Left ventricle myocardium inferior (tissue), 1 donor: ENCODE measurements around the gene IMP3. TPM values are rescaled to one million over a fixed set of nuclear protein-coding genes. Genes with fewer than 3 reads are reported as not detected.

ENCODE experiments used
- DNase-seq: peaks from one replicate; pipeline ENCODE4 v3.0.0-alpha.2; 2020
- H3K27ac ChIP-seq: fragments of 200-600 bp; replicated peaks from 2 replicates; pipeline ENCODE4 v1.8.0; 2021
- H3K27me3 ChIP-seq: fragments of 200-600 bp; 2 replicates; pipeline ENCODE4 v1.8.0; 2021; ENCODE audit warnings: low read depth
- H3K36me3 ChIP-seq: fragments of 200-600 bp; 2 replicates; pipeline ENCODE4 v1.8.0; 2021
- H3K4me1 ChIP-seq: fragments of 200-600 bp; 2 replicates; pipeline ENCODE4 v1.8.0; 2021
- H3K4me3 ChIP-seq: fragments of 200-600 bp; 2 replicates; pipeline ENCODE4 v1.8.0; 2021; ENCODE audit warnings: mild to moderate bottlenecking, moderate library complexity
- H3K9me3 ChIP-seq: fragments of 200-600 bp; replicated peaks from 2 replicates; pipeline ENCODE4 v1.8.0; 2021
- intact Hi-C: fragments of 100-400 bp; cut with micrococcal nuclease; formaldehyde crosslinking; loops from one replicate; pipeline ENCODE4 v1.11.0; 2022
- total RNA-seq: library from RNA; stranded (reverse); fragmentation: NEBNext Ultra II Directional; extraction: Animal tissue kit (Norgen Biotek cat#: 25700); gene quantifications from one replicate; pipeline ENCODE4 v1.2.1, GENCODE V29; 2021
- TF ChIP-seq, protein P1 (sequence below): fragments of 200-600 bp; IDR thresholded peaks from 2 replicates; pipeline ENCODE4 v1.8.0; 2021; ENCODE audit warnings: antibody characterized with exemption, mild to moderate bottlenecking, borderline replicate concordance
- donor health status: DM: no; HTN: yes; CAD: no; lungs with severe emphysema.

IMP3 gene
- total RNA-seq, 1 donor from 2014 or later = 49.1 TPM

DNA sequence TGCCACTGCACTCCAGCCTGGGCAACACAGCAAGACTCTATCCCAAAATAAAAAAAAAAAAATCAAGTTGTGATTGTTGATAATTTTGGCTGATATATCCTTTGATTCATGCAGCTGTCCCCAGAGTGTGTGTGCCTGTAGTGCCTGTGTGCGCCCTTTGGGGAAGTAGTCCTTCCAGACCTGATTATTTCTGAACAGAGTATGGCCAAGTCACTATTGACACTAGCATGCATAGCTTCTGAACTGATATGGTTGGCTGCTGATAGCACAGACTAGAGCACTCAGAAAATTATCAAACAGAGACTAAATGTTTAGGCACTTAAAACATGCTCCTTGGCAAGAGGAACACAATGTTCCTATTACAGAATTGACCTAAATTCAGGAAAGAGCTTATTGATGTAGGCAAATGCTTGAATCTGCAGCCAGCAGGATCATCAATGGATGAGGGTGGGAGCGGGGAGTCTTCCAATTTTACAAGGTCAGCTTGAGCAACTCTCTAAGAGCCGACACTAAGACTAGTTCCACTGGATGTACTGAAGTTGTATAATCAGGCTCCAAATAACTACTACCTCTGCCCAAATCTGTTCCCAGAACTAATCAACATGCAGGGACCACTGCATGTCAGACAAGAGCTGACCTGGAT is 43.2 kb downstream of the IMP3 start:
- no peak overlapping the region for H3K4me3 ChIP-seq
- no peak overlapping the region for H3K27ac ChIP-seq
- peaks cover 52% of the 10 kb centered on the region for H3K36me3 ChIP-seq
- intact Hi-C loops = no loop called here
- H3K9me3 ChIP-seq = no peaks in the 10 kb centered on the region
- peaks cover 22% of the 10 kb centered on the region for H3K4me1 ChIP-seq
- TF ChIP-seq, protein P1, sequence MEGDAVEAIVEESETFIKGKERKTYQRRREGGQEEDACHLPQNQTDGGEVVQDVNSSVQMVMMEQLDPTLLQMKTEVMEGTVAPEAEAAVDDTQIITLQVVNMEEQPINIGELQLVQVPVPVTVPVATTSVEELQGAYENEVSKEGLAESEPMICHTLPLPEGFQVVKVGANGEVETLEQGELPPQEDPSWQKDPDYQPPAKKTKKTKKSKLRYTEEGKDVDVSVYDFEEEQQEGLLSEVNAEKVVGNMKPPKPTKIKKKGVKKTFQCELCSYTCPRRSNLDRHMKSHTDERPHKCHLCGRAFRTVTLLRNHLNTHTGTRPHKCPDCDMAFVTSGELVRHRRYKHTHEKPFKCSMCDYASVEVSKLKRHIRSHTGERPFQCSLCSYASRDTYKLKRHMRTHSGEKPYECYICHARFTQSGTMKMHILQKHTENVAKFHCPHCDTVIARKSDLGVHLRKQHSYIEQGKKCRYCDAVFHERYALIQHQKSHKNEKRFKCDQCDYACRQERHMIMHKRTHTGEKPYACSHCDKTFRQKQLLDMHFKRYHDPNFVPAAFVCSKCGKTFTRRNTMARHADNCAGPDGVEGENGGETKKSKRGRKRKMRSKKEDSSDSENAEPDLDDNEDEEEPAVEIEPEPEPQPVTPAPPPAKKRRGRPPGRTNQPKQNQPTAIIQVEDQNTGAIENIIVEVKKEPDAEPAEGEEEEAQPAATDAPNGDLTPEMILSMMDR = no peak
- no peak for DNase-seq
- no peaks in the 10 kb centered on the region for H3K27me3 ChIP-seq

- Histone ChIP-seq H3K4me3 (no peak overlapping the region), H3K9me3 (no peaks in the 10 kb centered on the region), H3K27me3 (no peaks in the 10 kb centered on the region), H3K27ac (no peak overlapping the region), H3K4me1 (peaks cover 30% of the 10 kb centered on the region), H3K36me3 (peaks cover 27% of the 10 kb centered on the region)
- DNase-seq = no peak
- TF ChIP-seq, protein P1 = no peak
- intact Hi-C loops = no loop called here
These were observed 45.7 kb downstream of the IMP3 start for GRCh38 chr15:75594276-75594675.

- no peak overlapping the region for H3K27ac ChIP-seq
- no peaks in the 10 kb centered on the region for H3K27me3 ChIP-seq
- TF ChIP-seq, protein P1 = no peak
- no peaks in the 10 kb centered on the region for H3K9me3 ChIP-seq
- H3K36me3 ChIP-seq = peaks cover 8% of the 10 kb centered on the region
- intact Hi-C loops = no loop called here
- DNase-seq = no peak
- H3K4me3 ChIP-seq = no peak overlapping the region
- H3K4me1 ChIP-seq = peaks cover 14% of the 10 kb centered on the region
These were observed 48.2 kb downstream of the IMP3 start for GRCh38 chr15:75591655-75592364.

GRCh38 chr15:75590239-75590638 is 49.8 kb downstream of the IMP3 start:
- Histone ChIP-seq H3K9me3 (no peaks in the 10 kb centered on the region), H3K4me3 (no peak overlapping the region), H3K36me3 (peaks cover 3% of the 10 kb centered on the region), H3K27me3 (no peaks in the 10 kb centered on the region), H3K27ac (no peak overlapping the region), H3K4me1 (peaks cover 10% of the 10 kb centered on the region)
- DNase-seq = no peak
- TF ChIP-seq, protein P1 = no peak
- intact Hi-C loops = no loop called here

Other genes starting within 250 kb of the IMP3 start
- gene SIN3A, start 188.5 kb downstream of the IMP3 start, total RNA-seq = 28.0 TPM
- gene PTPN9, start 60.9 kb downstream of the IMP3 start, total RNA-seq = 7.1 TPM
- gene SNUPN, start 14.5 kb downstream of the IMP3 start, total RNA-seq = 19.5 TPM
- gene SNX33, start 7.7 kb upstream of the IMP3 start, total RNA-seq = 11.4 TPM
- 9.1 TPM for gene CSPG4, start 72.6 kb upstream of the IMP3 start, total RNA-seq
- 27.8 TPM for gene UBE2Q2, start 203.2 kb upstream of the IMP3 start, total RNA-seq